Dedifferentiated amniotic fluid mesenchymal stem cell (primary cell): ENCODE data around the gene FYCO1.

Source experiments
- DNase-seq: peaks from one replicate; pipeline ENCODE4 v3.0.0-alpha.2; 2016; ENCODE audit errors: extremely low spot score

FYCO1 gene

GRCh38 chr3:45965253-45965652 is 30.4 kb downstream of the FYCO1 start:
- no peak for DNase-seq

- no peak for DNase-seq
Measured at GRCh38 chr3:45964139-45964538, 31.5 kb downstream of the FYCO1 start.

- no peak for DNase-seq
Measured at GRCh38 chr3:45962033-45962432, 33.6 kb downstream of the FYCO1 start.

- no peak for DNase-seq
Measured at GRCh38 chr3:45960289-45960688, 35.3 kb downstream of the FYCO1 start.

- no peak for DNase-seq
Measured at GRCh38 chr3:45959201-45959600, 36.4 kb downstream of the FYCO1 start.

GRCh38 chr3:45958321-45958791 is 37.3 kb downstream of the FYCO1 start:
- DNase-seq, result peak; percentile 34

- DNase-seq, result no peak
Measured at GRCh38 chr3:45957586-45957985, 38.0 kb downstream of the FYCO1 start.

GRCh38 chr3:45955706-45956105 is 39.9 kb downstream of the FYCO1 start:
- DNase-seq, result no peak

GRCh38 chr3:45955017-45955647 is 40.5 kb downstream of the FYCO1 start:
- DNase-seq, result no peak

- DNase-seq, result no peak
Measured at GRCh38 chr3:45954306-45954705, 41.3 kb downstream of the FYCO1 start.

- DNase-seq, result no peak
Measured at GRCh38 chr3:45953536-45953935, 42.1 kb downstream of the FYCO1 start.

GRCh38 chr3:45952456-45952855 is 43.2 kb downstream of the FYCO1 start:
- DNase-seq, result no peak

GRCh38 chr3:45951946-45952345 is 43.7 kb downstream of the FYCO1 start:
- DNase-seq, result no peak

- DNase-seq, result no peak
Measured at GRCh38 chr3:45950686-45951600, 44.7 kb downstream of the FYCO1 start.

- no peak for DNase-seq
Measured at GRCh38 chr3:45950131-45950530, 45.5 kb downstream of the FYCO1 start.

- no peak for DNase-seq
Measured at GRCh38 chr3:45949432-45949831, 46.2 kb downstream of the FYCO1 start.

GRCh38 chr3:45948881-45949280 is 46.7 kb downstream of the FYCO1 start:
- DNase-seq, result no peak

GRCh38 chr3:45948311-45948781 is 47.3 kb downstream of the FYCO1 start:
- peak; percentile 77 for DNase-seq

- DNase-seq, result no peak
Measured at GRCh38 chr3:45947361-45947760, 48.3 kb downstream of the FYCO1 start.

- no peak for DNase-seq
Measured at GRCh38 chr3:45946875-45947274, 48.7 kb downstream of the FYCO1 start.

GRCh38 chr3:45946307-45946706 is 49.3 kb downstream of the FYCO1 start:
- DNase-seq, result no peak

- no peak for DNase-seq
Measured at GRCh38 chr3:45944830-45945620, 50.6 kb downstream of the FYCO1 start.
